Measurements from ENCODE around the gene MEF2B.
"Not testable (repeated sequence)": the region's sequence is repeated elsewhere in the genome, so short reads cannot be mapped to it uniquely, and the experiment has no call there.

The MEF2B gene

DNA sequence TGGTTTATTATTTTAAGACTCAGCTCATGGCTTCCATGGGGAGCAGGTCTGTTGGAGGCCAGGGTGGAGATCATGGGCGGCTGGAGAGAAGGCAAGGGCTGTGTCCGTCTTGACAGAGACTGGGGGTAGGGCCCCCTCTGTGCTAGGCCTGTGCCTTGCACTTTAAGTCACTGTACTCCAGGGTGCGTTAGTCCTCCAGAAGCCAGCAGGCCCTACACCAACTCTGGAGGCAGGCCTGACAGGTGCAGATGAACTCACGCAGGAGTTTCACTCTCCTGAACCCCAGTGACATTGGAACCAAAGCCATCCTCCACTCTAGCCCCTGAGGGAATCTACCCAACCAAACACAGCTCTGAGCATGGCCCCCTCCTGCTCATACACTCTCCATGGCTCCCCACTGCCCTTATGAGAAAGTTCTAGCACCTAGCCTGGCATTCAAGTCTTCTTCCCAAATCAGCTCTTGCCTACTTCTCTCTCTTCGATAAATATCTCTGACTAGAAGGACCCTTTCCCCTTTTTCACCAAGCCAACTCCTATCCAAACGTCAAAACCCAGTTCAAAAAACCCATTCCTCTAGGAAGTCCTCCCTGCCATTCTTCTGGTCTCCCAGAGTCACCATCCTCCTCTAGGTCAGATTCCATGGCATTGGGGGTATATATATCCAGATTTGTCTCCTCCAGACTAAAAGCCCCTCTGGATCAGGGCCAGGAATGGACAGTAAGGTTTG lies 15.1 kb downstream of the MEF2B start:
- no peak for DNase-seq

DNA sequence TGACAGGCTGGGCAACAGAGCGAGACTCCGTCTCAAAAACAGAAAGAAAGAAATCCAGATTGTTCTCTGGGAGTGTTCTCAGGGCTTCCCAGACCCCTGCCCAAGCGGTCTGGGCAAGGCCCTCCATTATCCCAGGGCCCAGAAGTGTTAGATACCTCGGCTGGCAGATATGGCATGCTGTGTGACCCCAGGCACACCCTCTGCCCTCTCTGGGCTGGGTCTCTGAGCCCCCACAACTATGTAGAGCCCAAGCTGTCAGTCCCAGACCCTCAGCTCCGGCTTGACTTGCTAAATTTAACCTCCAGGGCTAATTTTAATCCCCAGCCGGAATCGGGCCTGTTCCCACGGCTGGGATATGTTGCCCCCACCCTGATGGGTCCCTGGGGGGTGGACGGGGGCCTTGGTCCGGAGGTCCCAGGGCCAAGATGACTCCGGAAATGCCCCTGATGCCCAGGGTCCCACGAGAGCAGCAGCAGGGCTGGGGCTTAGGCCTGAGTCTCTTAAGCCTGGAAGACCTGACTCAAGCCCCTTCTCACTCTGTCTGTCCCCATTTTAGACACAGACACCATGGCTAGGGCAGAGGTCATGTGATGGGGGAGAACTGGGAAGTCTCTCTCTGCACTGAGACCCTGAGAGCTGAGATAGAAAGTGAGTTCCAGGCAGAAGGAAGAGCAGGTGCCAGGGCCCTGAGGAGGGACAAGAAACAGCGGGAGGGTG lies 17.2 kb downstream of the MEF2B start:
- no peak for DNase-seq

- DNase-seq, result no peak
Observed at GRCh38 chr19:19151418-19151817, 18.6 kb downstream of the MEF2B start.

DNA sequence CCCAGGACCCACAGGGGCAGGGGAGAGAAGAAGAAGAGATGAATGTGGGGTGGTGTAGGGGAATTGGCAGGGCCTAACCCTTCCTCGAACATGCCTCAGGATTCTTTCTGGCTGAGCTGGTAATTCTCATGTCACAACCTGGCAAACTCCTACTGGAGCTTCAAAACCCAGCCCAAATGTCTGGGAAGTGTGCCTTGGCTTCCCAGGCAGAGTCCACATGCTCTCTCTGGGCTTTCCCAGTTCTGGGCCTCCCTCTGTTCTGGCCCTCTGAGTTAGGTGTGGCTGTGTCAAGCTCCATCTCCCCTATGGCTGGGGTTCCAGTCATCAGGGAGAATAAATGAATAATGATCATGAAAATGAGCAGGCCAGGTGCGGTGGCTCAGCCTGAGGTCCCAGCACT lies 20.6 kb downstream of the MEF2B start:
- no peak for DNase-seq

DNA sequence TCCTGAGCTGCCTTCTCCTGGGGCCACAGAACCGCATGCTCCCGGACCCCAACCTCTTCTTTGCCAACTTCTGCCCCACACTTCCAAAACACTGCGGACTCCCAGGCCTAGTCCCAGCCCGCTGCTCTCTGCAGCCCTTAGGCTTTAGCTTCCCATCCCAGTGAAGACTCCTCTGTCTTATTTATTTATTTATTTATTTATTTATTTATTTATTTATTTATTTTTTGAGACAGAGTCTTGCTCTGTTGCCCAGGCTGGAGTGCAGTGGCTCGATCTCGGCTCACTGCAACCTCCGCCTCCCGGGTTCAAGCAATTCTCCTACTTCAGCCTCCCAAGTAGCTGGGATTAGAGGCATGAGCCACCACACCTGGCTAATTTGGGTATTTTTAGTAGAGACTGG lies 21.6 kb downstream of the MEF2B start:
- not testable (repeated sequence) for DNase-seq

DNA sequence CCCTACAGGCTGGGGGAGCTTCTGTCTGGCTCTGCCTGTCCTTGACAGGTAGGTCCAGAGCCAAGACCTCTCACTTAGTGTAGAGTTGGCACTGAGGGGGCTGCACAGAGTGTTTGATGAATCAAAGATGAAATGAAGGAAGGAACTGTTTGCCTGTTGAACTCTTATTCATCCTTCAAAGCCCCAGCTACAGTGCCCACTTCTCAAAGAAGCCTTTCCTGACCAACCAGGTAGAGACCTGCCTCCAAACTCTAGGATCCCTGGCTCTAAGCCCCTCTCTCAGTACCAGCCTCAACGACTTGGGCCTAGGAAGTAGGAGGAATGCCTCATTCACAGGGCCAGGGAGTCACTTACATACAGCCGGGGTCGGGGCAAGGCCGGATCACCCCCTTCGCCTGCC lies 22.7 kb downstream of the MEF2B start:
- no peak for DNase-seq

GRCh38 chr19:19146865-19147264 lies 23.2 kb downstream of the MEF2B start:
- no peak for DNase-seq

- DNase-seq, result peak; percentile 77
Observed at GRCh38 chr19:19145684-19146608, 24.1 kb downstream of the MEF2B start.

DNA sequence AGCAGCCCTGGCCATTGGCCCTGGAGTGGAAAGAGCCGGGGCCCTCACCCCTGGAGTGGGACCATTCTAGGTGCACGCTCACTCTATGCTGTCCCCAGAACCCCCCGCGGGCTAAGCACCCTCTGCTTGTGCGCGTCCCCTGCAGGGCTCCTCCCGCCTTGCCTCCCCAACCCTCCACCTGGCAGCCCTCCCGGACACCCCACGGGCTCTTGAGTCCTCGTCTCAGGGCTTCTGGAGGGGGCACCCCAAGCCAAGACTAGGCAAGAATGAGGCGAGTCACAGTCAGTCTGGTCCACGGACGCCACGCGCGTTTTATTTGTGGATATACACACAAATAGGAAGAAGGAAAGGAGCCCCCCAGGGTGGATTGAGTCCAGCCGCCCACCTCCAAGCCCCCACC lies 24.8 kb downstream of the MEF2B start:
- no peak for DNase-seq

- DNase-seq, result no peak
Observed at GRCh38 chr19:19142347-19142746, 27.7 kb downstream of the MEF2B start.

- DNase-seq, result no peak
Observed at GRCh38 chr19:19140476-19140875, 29.6 kb downstream of the MEF2B start.

GRCh38 chr19:19139876-19140229 lies 30.2 kb downstream of the MEF2B start:
- no peak for DNase-seq

DNA sequence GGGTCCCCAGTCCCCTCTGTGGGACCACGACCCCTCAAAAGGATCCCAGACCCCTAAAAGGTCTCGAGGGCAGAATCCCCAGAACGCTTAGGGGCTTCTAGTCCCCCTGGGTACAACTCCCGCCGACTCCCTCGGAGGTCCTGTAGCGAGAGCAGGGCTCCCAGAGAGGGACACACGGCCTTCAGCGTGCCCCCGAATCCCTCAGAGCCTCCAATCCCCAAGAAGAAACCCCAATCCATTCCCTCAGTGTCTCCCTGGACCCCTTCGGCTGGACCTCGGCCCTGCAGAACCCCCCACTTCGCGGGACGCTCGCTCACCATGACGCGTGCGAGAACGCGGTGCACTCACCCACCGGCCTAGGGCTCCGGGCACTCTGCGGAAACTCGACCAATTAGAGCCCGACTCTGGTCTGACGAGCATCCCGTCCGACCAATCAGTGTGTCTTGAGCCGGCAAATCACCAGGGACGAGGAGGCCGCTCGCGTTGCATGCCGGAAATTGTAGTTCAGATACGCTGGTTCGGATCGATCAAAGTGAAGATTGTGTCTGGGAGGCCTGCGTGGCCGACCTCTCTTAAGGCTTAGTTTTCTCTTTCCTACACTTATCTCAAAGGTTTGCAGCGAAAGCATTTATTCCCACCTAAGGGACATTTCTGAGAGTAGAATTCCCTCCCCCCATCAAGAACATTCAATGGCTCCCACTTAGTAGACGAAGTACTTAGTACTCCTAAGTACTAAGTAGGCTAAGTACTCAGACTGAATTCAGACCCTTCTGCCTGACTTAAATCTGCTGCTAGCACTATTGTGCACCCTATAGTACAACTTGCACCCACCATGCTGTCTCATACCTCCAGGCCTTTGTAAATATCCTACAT lies 31.7 kb downstream of the MEF2B start, which contains the start of gene TMEM161A:
TMEM161A (minus strand) TSS at position 370 of the 873 bp plus-strand sequence; CDS start at position 320, 50 bp downstream.
- peak; percentile 98 for DNase-seq

DNA sequence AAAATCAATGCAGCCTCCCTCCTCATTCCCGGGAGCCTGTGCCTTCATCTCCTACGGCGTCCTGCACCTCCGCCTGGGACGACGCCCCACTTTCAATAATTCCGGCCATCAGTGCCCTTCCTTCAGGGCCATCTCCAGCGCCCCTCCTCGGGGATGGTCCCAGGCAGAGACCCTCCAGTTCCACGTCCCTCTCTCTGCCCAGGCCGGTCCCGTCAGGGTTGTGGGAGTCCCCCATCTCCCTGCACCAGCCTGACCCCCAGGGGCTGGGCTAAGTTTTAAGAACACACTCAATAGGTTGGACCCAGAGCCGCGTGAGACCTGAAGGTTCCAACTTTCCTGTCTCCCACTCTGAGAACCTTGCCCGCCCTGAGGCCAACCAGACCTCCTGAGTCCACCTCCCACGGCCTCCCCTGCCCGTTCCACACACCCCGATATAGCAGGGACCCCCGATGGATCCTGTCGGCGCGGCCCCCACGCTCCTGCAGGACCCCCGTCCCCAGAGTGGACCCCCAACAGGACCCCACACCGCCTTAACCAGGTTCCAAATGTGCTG lies 32.4 kb downstream of the MEF2B start:
- DNase-seq, result no peak

GRCh38 chr19:19135713-19136112 lies 34.4 kb downstream of the MEF2B start:
- DNase-seq, result not testable (repeated sequence)

GRCh38 chr19:19134687-19135158 lies 35.3 kb downstream of the MEF2B start:
- no peak for DNase-seq

DNA sequence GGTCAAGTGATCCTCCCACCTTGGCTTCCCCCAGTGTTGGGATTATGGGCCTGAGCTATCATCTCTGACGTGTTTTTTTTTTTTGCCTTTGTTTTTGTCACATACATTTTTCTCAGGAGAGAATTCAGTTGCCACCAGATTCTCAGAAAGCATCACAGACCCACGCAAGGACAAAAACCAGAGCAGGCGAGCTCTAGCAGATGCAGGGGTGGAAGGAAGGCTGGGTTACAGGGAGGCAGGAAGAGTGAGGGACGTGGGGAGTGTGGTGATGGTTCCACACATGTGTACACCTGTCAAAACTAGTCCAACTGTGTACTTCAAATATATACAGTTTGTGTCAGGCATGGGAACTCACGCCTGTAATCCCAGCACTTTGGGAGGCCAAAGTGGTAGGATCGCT lies 36.1 kb downstream of the MEF2B start:
- DNase-seq, result no peak

GRCh38 chr19:19132912-19133311 lies 37.2 kb downstream of the MEF2B start:
- DNase-seq, result no peak

DNA sequence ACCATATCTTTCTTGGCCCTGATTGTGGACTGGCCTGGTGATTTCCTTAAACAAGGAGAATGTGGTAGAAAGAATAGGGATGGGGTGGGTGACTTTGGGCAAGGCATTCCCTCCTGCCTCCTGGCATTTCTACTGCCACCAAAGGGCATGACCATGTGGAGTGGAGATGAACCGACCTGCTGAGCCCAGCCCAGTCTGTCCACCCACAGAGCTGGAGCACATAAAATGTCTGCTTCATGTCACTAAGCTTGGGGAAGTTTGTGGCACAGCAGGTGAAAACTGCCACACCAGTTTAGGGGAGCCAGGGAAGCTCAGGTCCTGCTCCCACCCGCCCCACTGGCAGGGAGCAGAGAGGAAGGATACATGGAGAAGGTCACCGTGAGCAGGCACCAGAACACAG lies 38.1 kb downstream of the MEF2B start:
- DNase-seq, result no peak

DNA sequence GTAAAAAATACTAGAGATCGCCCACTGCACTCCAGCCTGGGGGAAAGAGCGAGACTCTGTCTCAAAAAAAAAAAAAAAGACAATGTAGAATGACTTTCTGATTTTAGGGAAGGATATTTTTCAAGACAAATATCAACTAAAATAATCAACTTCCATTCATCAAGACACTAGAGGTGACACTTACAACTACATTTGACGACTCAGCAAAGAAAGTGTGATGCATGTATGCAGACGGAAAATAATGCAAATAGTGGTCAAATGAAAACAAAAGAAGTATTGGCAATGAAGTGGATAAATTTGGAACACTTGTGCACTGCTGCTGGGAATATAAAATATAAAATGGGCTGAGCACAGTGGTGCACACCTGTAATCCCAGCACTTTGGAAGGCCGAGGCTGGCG lies 44.0 kb downstream of the MEF2B start:
- no peak for DNase-seq

DNA sequence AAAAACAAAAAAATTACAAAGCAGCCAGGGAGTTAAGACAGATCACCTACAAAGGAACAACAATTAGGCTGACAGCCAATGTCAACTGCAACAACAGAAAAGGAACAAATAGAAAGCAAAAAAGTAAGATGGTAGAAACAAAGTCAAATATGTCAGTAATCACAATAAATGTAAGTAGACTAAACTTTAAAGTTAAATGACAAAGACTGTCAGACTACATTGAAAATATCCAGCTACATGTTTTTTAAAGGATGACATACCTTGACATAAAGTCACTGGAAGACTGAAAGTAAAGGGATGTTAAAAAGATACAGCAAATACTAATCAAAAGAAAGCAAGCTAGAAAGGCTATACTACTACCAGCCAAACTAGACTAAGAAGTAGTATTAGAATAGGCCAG lies 46.7 kb downstream of the MEF2B start:
- DNase-seq, result no peak

DNA sequence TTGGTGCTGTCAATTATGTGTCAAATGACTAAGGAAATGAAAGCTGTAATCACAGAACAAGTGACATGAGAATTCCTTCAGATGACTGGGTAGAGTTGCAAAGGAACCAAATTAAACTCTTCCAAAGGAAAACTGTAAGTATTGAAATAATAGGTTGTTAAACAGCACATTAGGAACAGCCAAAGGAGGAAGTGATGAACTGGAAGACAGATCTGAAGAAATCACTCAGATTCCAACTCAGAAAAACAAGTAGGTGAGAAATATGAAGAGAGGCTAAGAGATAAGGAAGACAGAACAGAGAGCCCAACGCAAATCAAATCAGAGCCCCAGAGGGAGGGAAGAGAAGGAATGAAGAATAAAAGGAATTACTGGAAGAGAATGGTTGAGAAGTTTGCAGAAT lies 47.2 kb downstream of the MEF2B start:
- no peak for DNase-seq
